SK-N-SH (cell line): Measurements from ENCODE around the gene GPR137. TPM values are rescaled to one million over a fixed set of nuclear protein-coding genes. Genes with fewer than 3 reads are reported as not detected.

ENCODE experiments used
- CTCF ChIA-PET: fragments of 300-600, 350-600 bp; formaldehyde crosslinking; extraction: SDS; loops from one replicate; lab custom pipeline; 2021; lab: Yijun Ruan, JAX
- POLR2A ChIA-PET: fragments of 350-600 bp; sonication (Branson Sonifier 250); formaldehyde crosslinking; extraction: SDS; loops from one replicate; lab custom pipeline; 2020; ENCODE audit warnings: antibody characterized with exemption, inconsistent platforms; lab: Yijun Ruan, JAX
- DNase-seq: peaks from one replicate; pipeline ENCODE4 v3.0.0; 2012
- H2AFZ ChIP-seq: fragments of 200-600 bp; sonication (generic); 2 replicates; pipeline ENCODE4 v1.8.1; 2016; ENCODE audit warnings: antibody characterized with exemption, mild to moderate bottlenecking, low read depth
- H3F3A ChIP-seq: fragments of 200-600 bp; sonication (generic); replicated peaks from 2 replicates; pipeline ENCODE3; 2016; ENCODE audit warnings: antibody characterized with exemption, mild to moderate bottlenecking; ENCODE audit not compliant: insufficient read depth
- H3K27ac ChIP-seq, 2 experiments: fragments of 200-500 bp in 1 of 2; fragments of 200-600 bp in 1 of 2; sonication (Bioruptor generic) in 1 of 2; sonication (generic), shearing (Covaris generic) in 1 of 2; 2 replicates each; pipeline versions ENCODE4 v1.5.1 to v1.6.1; 2014 to 2016; ENCODE audit warnings: low read depth in 2 of 2, inconsistent platforms in 1 of 2, low read length in 1 of 2, mild to moderate bottlenecking in 1 of 2, mixed read lengths in 1 of 2
- H3K27me3 ChIP-seq: fragments of 200-600 bp; sonication (generic), shearing (Covaris generic); 2 replicates; pipeline ENCODE4 v1.6.1; 2016; ENCODE audit warnings: mixed run types; ENCODE audit not compliant: insufficient read depth
- H3K36me3 ChIP-seq, 2 experiments: fragments of 200-500 bp in 1 of 2; fragments of 200-600 bp in 1 of 2; sonication (Bioruptor generic) in 1 of 2; sonication (generic) in 1 of 2; replicated peaks in 1 of 2; 2 replicates each; pipeline versions ENCODE3 to v1.5.1; 2014 to 2016; ENCODE audit warnings: low read length in 1 of 2, mild to moderate bottlenecking in 1 of 2; ENCODE audit not compliant: insufficient read depth in 2 of 2, control insufficient read depth in 1 of 2
- H3K4me1 ChIP-seq, 2 experiments: fragments of 200-500 bp in 1 of 2; fragments of 200-600 bp in 1 of 2; sonication (Bioruptor generic) in 1 of 2; sonication (generic), shearing (Covaris generic) in 1 of 2; 2 replicates each; pipeline versions ENCODE4 v1.5.1 to v1.6.1; 2014 to 2016; ENCODE audit warnings: low read depth in 1 of 2, low read length in 1 of 2, mixed run types in 1 of 2; ENCODE audit not compliant: insufficient read depth in 2 of 2, control insufficient read depth in 1 of 2
- H3K4me2 ChIP-seq: fragments of 200-600 bp; sonication (generic), shearing (Covaris generic); 2 replicates; pipeline ENCODE4 v1.6.1; 2017; ENCODE audit warnings: mixed run types
- H3K4me3 ChIP-seq, 2 experiments: fragments of 200-500 bp in 1 of 2; fragments of 200-600 bp in 1 of 2; sonication (Bioruptor generic) in 1 of 2; sonication (generic), shearing (Covaris generic) in 1 of 2; 2 replicates each; pipeline versions ENCODE4 v1.5.1 to v1.8.1; 2014 to 2016; ENCODE audit warnings: low read depth in 2 of 2, inconsistent platforms in 1 of 2, low read length in 1 of 2, mild to moderate bottlenecking in 1 of 2, mixed read lengths in 1 of 2, moderate library complexity in 1 of 2
- H3K79me2 ChIP-seq: fragments of 200-600 bp; sonication (generic); 2 replicates; pipeline ENCODE4 v1.8.1; 2017; ENCODE audit warnings: mild to moderate bottlenecking; ENCODE audit not compliant: insufficient read depth
- H3K9ac ChIP-seq: fragments of 200-600 bp; sonication (generic); 2 replicates; pipeline ENCODE4 v1.6.1; 2017; ENCODE audit warnings: mixed run types
- H3K9me2 ChIP-seq: fragments of 200-600 bp; sonication (generic); 2 replicates; pipeline ENCODE4 v1.6.1; 2017; ENCODE audit warnings: mixed run types
- H3K9me3 ChIP-seq: fragments of 200-600 bp; sonication (generic); 2 replicates; pipeline ENCODE4 v1.6.1; 2017; ENCODE audit warnings: mixed run types, mild to moderate bottlenecking, moderate library complexity
- H4K20me1 ChIP-seq: fragments of 200-600 bp; sonication (generic); 2 replicates; pipeline ENCODE4 v1.6.1; 2017; ENCODE audit warnings: mild to moderate bottlenecking, mixed run types; ENCODE audit not compliant: insufficient read depth
- CHD2 ChIP-seq: fragments of 150-350 bp; IDR thresholded peaks from 2 replicates; pipeline ENCODE4 v1.6.1; 2018; ENCODE audit warnings: low read length; ENCODE audit not compliant: partially characterized antibody
- CTCF ChIP-seq: fragments of 200-600 bp; sonication (generic); IDR thresholded peaks from 2 replicates; pipeline ENCODE4 v1.6.1; 2017; ENCODE audit warnings: antibody characterized with exemption, mild to moderate bottlenecking, moderate library complexity
- ELF1 ChIP-seq: IDR thresholded peaks from 2 replicates; pipeline ENCODE4 v1.4.0; 2012
- EP300 ChIP-seq, 2 experiments: IDR thresholded peaks; 2 replicates each; pipeline versions ENCODE4 v1.4.0 to v1.6.1; 2012; ENCODE audit warnings: borderline replicate concordance in 1 of 2, low read depth in 1 of 2, low read length in 1 of 2
- FOSL2 ChIP-seq: IDR thresholded peaks from 2 replicates; pipeline ENCODE4 v1.4.0; 2012; ENCODE audit warnings: low read depth, mild to moderate bottlenecking, moderate library complexity, borderline replicate concordance
- FOXM1 ChIP-seq: IDR thresholded peaks from 2 replicates; pipeline ENCODE4 v1.4.0; 2012; ENCODE audit warnings: low read depth, mild to moderate bottlenecking
- IRF3 ChIP-seq: fragments of 150-350 bp; IDR thresholded peaks from 2 replicates; pipeline ENCODE4 v1.6.1; 2016; ENCODE audit warnings: mild to moderate bottlenecking, low read depth, low read length
- JUND ChIP-seq: IDR thresholded peaks from 2 replicates; pipeline ENCODE4 v1.4.0; 2012
- MXI1 ChIP-seq: IDR thresholded peaks from 2 replicates; pipeline ENCODE4 v1.6.1; 2012; ENCODE audit warnings: mild to moderate bottlenecking, low read depth, low read length, improper control_type of control experiment
- POLR2AphosphoS5 ChIP-seq: IDR thresholded peaks from 2 replicates; pipeline ENCODE4 v1.6.1; 2012; ENCODE audit warnings: low read depth, low read length
- RCOR1 ChIP-seq: fragments of 150-350 bp; IDR thresholded peaks from 2 replicates; pipeline ENCODE4 v1.6.1; 2017; ENCODE audit warnings: antibody characterized with exemption, low read length
- RFX5 ChIP-seq: IDR thresholded peaks from 2 replicates; pipeline ENCODE4 v1.6.1; 2012; ENCODE audit warnings: mild to moderate bottlenecking, improper control_type of control experiment, low read length
- TAF1 ChIP-seq: IDR thresholded peaks from 2 replicates; pipeline ENCODE4 v1.6.1; 2012; ENCODE audit warnings: low read depth, mild to moderate bottlenecking, low read length, moderate library complexity, borderline replicate concordance
- TEAD4 ChIP-seq: IDR thresholded peaks from 2 replicates; pipeline ENCODE4 v1.4.0; 2012; ENCODE audit warnings: mild to moderate bottlenecking, borderline replicate concordance; ENCODE audit not compliant: insufficient read depth
- WGBS: methylation state at CpG from one replicate; pipeline ENCODE4 v1.1.6; 2017; ENCODE audit warnings: low lambda C conversion rate; 5-methylcytosine and 5-hydroxymethylcytosine counted together
- polyA plus RNA-seq, 3 experiments: library from polyadenylated mRNA; depleted of rRNA; stranded (reverse); fragments of >200 nt; gene quantifications; 2 replicates each; pipeline ENCODE4 v1.2.3, GENCODE V29; 2012
- TF ChIP-seq, protein P1 (sequence below): IDR thresholded peaks from 2 replicates; pipeline ENCODE4 v1.4.0; 2012; ENCODE audit warnings: low read depth, borderline replicate concordance
- TF ChIP-seq, protein P2 (sequence below): IDR thresholded peaks from 2 replicates; pipeline ENCODE4 v1.4.0; 2012; ENCODE audit warnings: low read depth
- TF ChIP-seq, protein P3 (sequence below): fragments of 150-350 bp; IDR thresholded peaks from 2 replicates; pipeline ENCODE4 v1.6.1; 2017; ENCODE audit warnings: antibody characterized with exemption, low read length, low read depth, borderline replicate concordance

GPR137 gene
- polyA plus RNA-seq, 1 of the 3 experiments (the other 2 are of a cell fraction) = 29.9 TPM

GRCh38 chr11:64304032-64304315 is 18.3 kb downstream of the GPR137 start:
- no peaks in the 10 kb centered on the region for H3K9me2 ChIP-seq
- no peak for DNase-seq
- no peaks in the 10 kb centered on the region for H3K27me3 ChIP-seq
- peaks cover 12% of the 10 kb centered on the region for H3F3A ChIP-seq
- H3K9ac ChIP-seq = peak overlapping the region; percentile 68; the same call in 1 of the 2 replicates
- peak overlapping the region; percentile 84 for H3K4me2 ChIP-seq
- H4K20me1 ChIP-seq = no peaks in the 10 kb centered on the region
- ChIA-PET POLR2A (interaction anchor here (1.0 to 5.8 kb wide), 10 partner anchors 14 to 99 kb away, joined by 3 to 54 read pairs (median 4); partner anchors contain the start of genes BAD, FKBP2, GPR137 and PRDX5), CTCF (interaction anchor here (0.8 to 6.7 kb wide), 33 partner anchors 9 to 813 kb away, joined by 3 to 196 read pairs (median 6); partner anchors contain the start of genes BAD, FERMT3, GPR137 and KCNK4)
- peaks cover 0 to 2% of the 10 kb centered on the region in 2 experiments for H3K36me3 ChIP-seq
- H2AFZ ChIP-seq = no peak overlapping the region
- WGBS = 65% methylated on average over 3 of the region's 5 CpGs
- no peaks in the 10 kb centered on the region for H3K9me3 ChIP-seq
- peak overlapping the region; percentile 83 to 96; a peak in 3 of 4 replicates for H3K27ac ChIP-seq
- TF ChIP-seq, protein P1, sequence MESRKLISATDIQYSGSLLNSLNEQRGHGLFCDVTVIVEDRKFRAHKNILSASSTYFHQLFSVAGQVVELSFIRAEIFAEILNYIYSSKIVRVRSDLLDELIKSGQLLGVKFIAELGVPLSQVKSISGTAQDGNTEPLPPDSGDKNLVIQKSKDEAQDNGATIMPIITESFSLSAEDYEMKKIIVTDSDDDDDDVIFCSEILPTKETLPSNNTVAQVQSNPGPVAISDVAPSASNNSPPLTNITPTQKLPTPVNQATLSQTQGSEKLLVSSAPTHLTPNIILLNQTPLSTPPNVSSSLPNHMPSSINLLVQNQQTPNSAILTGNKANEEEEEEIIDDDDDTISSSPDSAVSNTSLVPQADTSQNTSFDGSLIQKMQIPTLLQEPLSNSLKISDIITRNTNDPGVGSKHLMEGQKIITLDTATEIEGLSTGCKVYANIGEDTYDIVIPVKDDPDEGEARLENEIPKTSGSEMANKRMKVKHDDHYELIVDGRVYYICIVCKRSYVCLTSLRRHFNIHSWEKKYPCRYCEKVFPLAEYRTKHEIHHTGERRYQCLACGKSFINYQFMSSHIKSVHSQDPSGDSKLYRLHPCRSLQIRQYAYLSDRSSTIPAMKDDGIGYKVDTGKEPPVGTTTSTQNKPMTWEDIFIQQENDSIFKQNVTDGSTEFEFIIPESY = no peak
- TF ChIP-seq IRF3 = no peak
- no peak for TF ChIP-seq TAF1
- TF ChIP-seq CTCF = no peak
- TF ChIP-seq ELF1 = no peak
- TF ChIP-seq, protein P2, sequence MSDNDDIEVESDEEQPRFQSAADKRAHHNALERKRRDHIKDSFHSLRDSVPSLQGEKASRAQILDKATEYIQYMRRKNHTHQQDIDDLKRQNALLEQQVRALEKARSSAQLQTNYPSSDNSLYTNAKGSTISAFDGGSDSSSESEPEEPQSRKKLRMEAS = no peak
- no peak for TF ChIP-seq RCOR1
- no peak for TF ChIP-seq EP300 (IDR thresholded peaks at IDR 0.05; ENCODE audit: borderline replicate concordance in 1 of 2, low read depth in 1 of 2, low read length in 1 of 2)
- TF ChIP-seq POLR2AphosphoS5 = no peak
- TF ChIP-seq MXI1 = no peak
- TF ChIP-seq TEAD4 = no peak
- no peak for TF ChIP-seq FOXM1
- no peak for TF ChIP-seq FOSL2
- no peak for TF ChIP-seq RFX5
- TF ChIP-seq CHD2 = no peak
- no peak for TF ChIP-seq JUND
- TF ChIP-seq, protein P3, sequence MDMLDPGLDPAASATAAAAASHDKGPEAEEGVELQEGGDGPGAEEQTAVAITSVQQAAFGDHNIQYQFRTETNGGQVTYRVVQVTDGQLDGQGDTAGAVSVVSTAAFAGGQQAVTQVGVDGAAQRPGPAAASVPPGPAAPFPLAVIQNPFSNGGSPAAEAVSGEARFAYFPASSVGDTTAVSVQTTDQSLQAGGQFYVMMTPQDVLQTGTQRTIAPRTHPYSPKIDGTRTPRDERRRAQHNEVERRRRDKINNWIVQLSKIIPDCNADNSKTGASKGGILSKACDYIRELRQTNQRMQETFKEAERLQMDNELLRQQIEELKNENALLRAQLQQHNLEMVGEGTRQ = no peak
- TF ChIP-seq, all 33 proteins: peak for 0
- H3K4me3 ChIP-seq = peak overlapping the region; percentile 67 to 82
- peaks cover 5 to 18% of the 10 kb centered on the region in 2 experiments; a peak in 2 of 4 replicates for H3K4me1 ChIP-seq
- peaks cover 23% of the 10 kb centered on the region; the same call in 1 of the 2 replicates for H3K79me2 ChIP-seq
